Upper lobe of left lung (tissue), 6 donors: Measurements from ENCODE around the gene EI24. TPM values are rescaled to one million over a fixed set of nuclear protein-coding genes. Genes with fewer than 3 reads are reported as not detected.

Experiments used
- ATAC-seq, 2 donors: fragments of 200-7000 bp; cut with Tn5 transposase; one replicate each; pipeline ENCODE4 v1.9.1; 2022; ENCODE audit warnings: mild to moderate bottlenecking in 2 of 2, moderate library complexity in 2 of 2; ENCODE audit not compliant: low FRiP score in 2 of 2
- DNase-seq, 2 donors: peaks; one replicate each; pipeline ENCODE4 v3.0.0-alpha.2; 2019 to 2020
- H3K27ac ChIP-seq, 4 donors: fragments of 200-600 bp; sonication (generic); one replicate each; pipeline ENCODE4 v1.5.1; 2016 to 2019
- H3K27me3 ChIP-seq, 4 donors: fragments of 200-600 bp; sonication (generic); one replicate each; pipeline ENCODE4 v1.5.1; 2017 to 2019
- H3K36me3 ChIP-seq, 4 donors: fragments of 200-600 bp; sonication (generic); one replicate each; pipeline ENCODE4 v1.5.1; 2016 to 2019
- H3K4me1 ChIP-seq, 4 donors: fragments of 200-600 bp; sonication (generic); one replicate each; pipeline ENCODE4 v1.5.1; 2018 to 2019
- H3K4me3 ChIP-seq, 4 donors: fragments of 200-600 bp; sonication (generic); one replicate each; pipeline ENCODE4 v1.5.1; 2017 to 2019; ENCODE audit warnings: mild to moderate bottlenecking in 2 of 4, moderate library complexity in 1 of 4
- H3K9me3 ChIP-seq, 4 donors: fragments of 200-600 bp; sonication (generic); one replicate each; pipeline ENCODE4 v1.5.1; 2018 to 2019
- EP300 ChIP-seq, 4 donors: sonication (generic); formaldehyde crosslinking; IDR thresholded peaks; one replicate each; pipeline ENCODE4 v1.5.1; 2017; ENCODE audit warnings: antibody characterized with exemption in 4 of 4, control low read depth in 2 of 4
- POLR2A ChIP-seq, 4 donors: fragments of 450-650 bp; IDR thresholded peaks; one replicate each; pipeline ENCODE4 v1.5.1; 2016 to 2017; ENCODE audit warnings: antibody characterized with exemption in 4 of 4, mild to moderate bottlenecking in 2 of 4
- POLR2AphosphoS5 ChIP-seq, 2 donors: sonication (generic); formaldehyde crosslinking; IDR thresholded peaks; one replicate each; pipeline ENCODE4 v1.5.1; 2017; ENCODE audit warnings: antibody characterized with exemption in 2 of 2
- WGBS, 2 donors: methylation state at CpG; one replicate each; pipeline ENCODE4 v1.1.5; 2017 to 2018; 5-methylcytosine and 5-hydroxymethylcytosine counted together
- total RNA-seq, 6 donors: library from RNA; depleted of rRNA in 4 of 6; stranded (reverse); fragments of >200 nt in 4 of 6; gene quantifications; one replicate each; pipeline versions ENCODE4 v1.1.0 to v1.2.1, GENCODE V29; 2016 to 2021
- TF ChIP-seq, protein P1 (sequence below), 6 experiments: fragments of 450-650 bp in 4 of 6; fragments of 200-600 bp in 2 of 6; sonication (generic) in 2 of 6; IDR thresholded peaks; one replicate each; pipeline ENCODE4 v1.5.1; 2016 to 2019; ENCODE audit warnings: antibody characterized with exemption in 6 of 6
- donor health status: DM: no; HTN: no; CAD: no; lungs with moderate emphysema.
- donor health status: DM: no; HTN: yes; CAD: no; lungs with severe emphysema.

The EI24 gene
- total RNA-seq = 10 to 100 TPM; 31.4 to 80.0 (median 60.4) TPM

GRCh38 chr11:125568970-125569914 lies at the start of gene EI24:
Gene EI24 (plus strand): TSS chr11:125569477. CDS start chr11:125572528, 3,051 bp downstream.
- ATAC-seq = peak; percentile 97 to 99
- WGBS, 2 donors = 2 to 3% methylated on average over 34 to 48 of the region's 83 CpGs
- Histone ChIP-seq H3K36me3 (peaks cover 0 to 18% (median 6%) of the 10 kb centered on the region in 4 donors), H3K27ac (peak within 1 kb of the TSS; percentile 85 to 93 (median 89)), H3K9me3 (no peaks in the 10 kb centered on the region), H3K4me1 (peaks cover 12 to 28% (median 15%) of the 10 kb centered on the region in 4 donors), H3K4me3 (peak within 1 kb of the TSS; percentile 52 to 96 (median 84)), H3K27me3 (no peaks in the 10 kb centered on the region)
- peak in 3 of 4 donors; percentile 66 to 88 (median 70) for TF ChIP-seq POLR2A (IDR thresholded peaks at IDR 0.05)
- TF ChIP-seq POLR2AphosphoS5 (IDR thresholded peaks at IDR 0.05) = peak in 1 of 2 donors; percentile 52
- TF ChIP-seq EP300 (IDR thresholded peaks at IDR 0.05) = no peak
- TF ChIP-seq, protein P1, sequence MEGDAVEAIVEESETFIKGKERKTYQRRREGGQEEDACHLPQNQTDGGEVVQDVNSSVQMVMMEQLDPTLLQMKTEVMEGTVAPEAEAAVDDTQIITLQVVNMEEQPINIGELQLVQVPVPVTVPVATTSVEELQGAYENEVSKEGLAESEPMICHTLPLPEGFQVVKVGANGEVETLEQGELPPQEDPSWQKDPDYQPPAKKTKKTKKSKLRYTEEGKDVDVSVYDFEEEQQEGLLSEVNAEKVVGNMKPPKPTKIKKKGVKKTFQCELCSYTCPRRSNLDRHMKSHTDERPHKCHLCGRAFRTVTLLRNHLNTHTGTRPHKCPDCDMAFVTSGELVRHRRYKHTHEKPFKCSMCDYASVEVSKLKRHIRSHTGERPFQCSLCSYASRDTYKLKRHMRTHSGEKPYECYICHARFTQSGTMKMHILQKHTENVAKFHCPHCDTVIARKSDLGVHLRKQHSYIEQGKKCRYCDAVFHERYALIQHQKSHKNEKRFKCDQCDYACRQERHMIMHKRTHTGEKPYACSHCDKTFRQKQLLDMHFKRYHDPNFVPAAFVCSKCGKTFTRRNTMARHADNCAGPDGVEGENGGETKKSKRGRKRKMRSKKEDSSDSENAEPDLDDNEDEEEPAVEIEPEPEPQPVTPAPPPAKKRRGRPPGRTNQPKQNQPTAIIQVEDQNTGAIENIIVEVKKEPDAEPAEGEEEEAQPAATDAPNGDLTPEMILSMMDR (IDR thresholded peaks at IDR 0.05) = peak; percentile 68 to 89 (median 82)
- peak; percentile 93 to 97 for DNase-seq

DNA sequence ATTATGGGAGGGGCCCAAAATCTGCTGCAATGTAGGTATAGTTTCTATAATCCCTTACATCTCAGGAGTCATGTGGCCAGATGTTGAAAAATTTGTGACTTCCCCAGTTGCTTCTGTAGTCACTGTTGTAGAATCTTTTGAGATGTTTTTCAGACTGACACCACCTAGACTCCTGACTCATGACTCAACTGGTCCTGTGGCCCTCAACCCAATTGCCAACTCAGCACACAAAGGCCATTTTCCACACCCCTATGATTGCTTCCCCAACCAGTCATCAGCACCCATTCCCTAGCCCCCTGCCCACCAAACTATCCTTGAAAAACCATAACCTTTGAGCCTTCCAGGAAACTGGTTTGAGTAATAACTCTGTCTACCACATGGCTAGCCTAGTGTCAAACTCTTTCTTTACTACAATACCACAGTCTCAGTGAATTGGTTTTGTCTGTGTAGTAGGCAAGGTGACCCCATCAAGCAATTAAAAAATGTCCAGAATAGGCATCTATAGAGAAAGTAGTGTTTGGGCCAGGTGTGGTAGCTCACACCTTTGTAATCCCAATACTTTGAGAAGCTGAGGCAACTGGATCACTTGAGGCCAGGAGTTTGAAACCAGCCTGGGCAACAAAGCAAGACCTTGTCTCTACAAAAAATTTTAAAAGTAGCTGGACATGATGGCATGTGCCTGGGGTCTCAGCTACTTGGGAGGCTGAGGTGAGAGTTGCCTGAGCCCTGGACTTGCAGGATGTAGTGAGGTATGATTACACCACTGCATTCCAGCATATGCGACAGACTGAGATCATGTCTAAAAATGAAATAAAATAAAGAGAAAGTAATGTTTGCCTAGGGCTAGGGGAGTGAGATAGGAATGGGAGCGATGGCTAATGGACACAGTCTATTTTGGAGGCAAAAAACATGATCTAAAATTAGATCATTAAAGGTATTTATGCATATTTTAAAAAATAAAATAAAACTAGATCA lies 49.1 kb upstream of the EI24 start:
- Histone ChIP-seq H3K4me1 (no peaks in the 10 kb centered on the region), H3K36me3 (no peaks in the 10 kb centered on the region), H3K4me3 (no peak overlapping the region), H3K27me3 (no peaks in the 10 kb centered on the region), H3K27ac (no peak overlapping the region), H3K9me3 (no peaks in the 10 kb centered on the region)
- TF ChIP-seq, protein P1 (IDR thresholded peaks at IDR 0.05) = no peak
- TF ChIP-seq POLR2A (IDR thresholded peaks at IDR 0.05) = no peak
- TF ChIP-seq EP300 (IDR thresholded peaks at IDR 0.05) = no peak
- TF ChIP-seq POLR2AphosphoS5 (IDR thresholded peaks at IDR 0.05) = no peak
- WGBS, 2 donors = 91 to 97% methylated on average over 2 of the region's 2 CpGs
- ATAC-seq = no peak
- DNase-seq = no peak

DNA sequence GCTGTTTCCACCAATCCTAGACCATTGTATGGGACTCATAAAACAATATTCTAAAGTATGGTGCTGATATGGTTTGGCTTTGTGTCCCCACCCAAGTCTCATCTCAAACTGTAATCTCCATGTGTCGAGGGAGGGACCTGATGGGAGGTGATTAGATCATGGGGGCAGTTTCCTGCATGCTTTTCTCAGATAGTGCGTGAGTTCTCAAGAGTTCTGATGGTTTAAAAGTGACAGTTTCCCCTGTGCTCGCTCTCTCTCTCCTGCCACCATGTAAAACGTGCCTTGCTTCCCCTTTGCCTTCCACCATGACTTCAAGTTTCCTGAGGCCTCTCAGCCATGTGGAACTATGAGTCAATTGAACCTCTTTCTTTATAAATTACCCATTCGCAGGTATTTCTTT lies 44.0 kb upstream of the EI24 start:
- Histone ChIP-seq H3K27ac (no peak overlapping the region), H3K36me3 (no peaks in the 10 kb centered on the region), H3K27me3 (no peaks in the 10 kb centered on the region), H3K9me3 (no peaks in the 10 kb centered on the region), H3K4me3 (no peak overlapping the region), H3K4me1 (no peaks in the 10 kb centered on the region)
- TF ChIP-seq POLR2AphosphoS5 (IDR thresholded peaks at IDR 0.05) = no peak
- no peak for TF ChIP-seq POLR2A (IDR thresholded peaks at IDR 0.05)
- TF ChIP-seq, protein P1 (IDR thresholded peaks at IDR 0.05) = no peak
- TF ChIP-seq EP300 (IDR thresholded peaks at IDR 0.05) = no peak
- DNase-seq (no peak), ATAC-seq (no peak)
- WGBS, 2 donors = 66 to 73% methylated on average over 5 of the region's 5 CpGs

DNA sequence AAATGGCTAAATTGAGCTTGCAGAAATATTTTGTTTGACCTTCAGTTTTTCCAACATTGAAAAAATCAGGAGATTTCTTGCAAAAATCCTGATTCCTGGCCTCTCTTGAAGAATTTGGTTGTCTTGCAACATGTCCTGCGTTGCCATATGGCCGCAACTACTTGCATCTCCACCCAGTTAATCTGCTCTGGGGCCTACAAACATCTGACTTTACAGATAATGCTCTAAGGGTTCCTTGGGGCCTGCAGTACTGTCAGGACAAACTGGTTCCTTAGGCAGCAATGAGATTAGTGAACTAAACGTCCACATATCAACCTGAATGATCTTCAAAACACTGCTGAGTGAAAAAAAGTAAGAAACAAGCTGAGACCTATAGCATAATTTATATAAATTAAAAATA lies 36.6 kb upstream of the EI24 start:
- no peak overlapping the region for H3K4me3 ChIP-seq
- H3K36me3 ChIP-seq = no peaks in the 10 kb centered on the region
- TF ChIP-seq POLR2AphosphoS5 (IDR thresholded peaks at IDR 0.05) (no peak), EP300 (IDR thresholded peaks at IDR 0.05) (no peak), POLR2A (IDR thresholded peaks at IDR 0.05) (no peak)
- TF ChIP-seq, protein P1 (IDR thresholded peaks at IDR 0.05) = no peak
- DNase-seq = no peak
- H3K27ac ChIP-seq = no peak overlapping the region
- no peaks in the 10 kb centered on the region for H3K27me3 ChIP-seq
- no peaks in the 10 kb centered on the region for H3K9me3 ChIP-seq
- no peaks in the 10 kb centered on the region for H3K4me1 ChIP-seq
- 79 to 82% methylated on average over 3 of the region's 3 CpGs for WGBS, 2 donors
- ATAC-seq = no peak
